CD4-positive, alpha-beta T cell treated with Interleukin-17A for 4 hours (primary cell): ENCODE results near the gene RELA.

Source experiments
- DNase-seq: peaks from one replicate; pipeline ENCODE4 v3.0.0-alpha.2; 2020; ENCODE audit warnings: mixed read lengths

The RELA gene

DNA sequence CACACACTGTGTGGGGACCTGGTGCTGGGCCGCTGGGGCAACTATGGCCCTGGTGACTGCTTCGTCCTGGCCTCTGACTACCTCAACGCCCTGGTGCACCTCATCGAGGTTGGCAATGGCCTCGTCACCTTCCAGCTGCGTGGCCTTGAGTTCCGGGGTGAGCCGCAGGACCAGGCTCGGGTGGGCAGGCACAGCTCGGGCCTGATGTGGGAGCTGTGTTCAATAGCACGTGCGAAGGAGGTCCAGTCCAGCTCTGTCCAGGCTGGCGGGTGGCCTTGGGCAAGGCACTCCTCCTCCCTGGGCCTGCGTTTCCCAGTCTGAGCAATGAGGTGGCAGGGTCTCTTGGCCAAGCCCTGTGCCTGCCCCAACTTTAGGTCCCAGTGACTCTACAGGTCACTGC, 33.1 kb downstream of the RELA start:
- DNase-seq = no peak

- DNase-seq = no peak
Observed at GRCh38 chr11:65627202-65627601, 35.5 kb downstream of the RELA start.

DNA sequence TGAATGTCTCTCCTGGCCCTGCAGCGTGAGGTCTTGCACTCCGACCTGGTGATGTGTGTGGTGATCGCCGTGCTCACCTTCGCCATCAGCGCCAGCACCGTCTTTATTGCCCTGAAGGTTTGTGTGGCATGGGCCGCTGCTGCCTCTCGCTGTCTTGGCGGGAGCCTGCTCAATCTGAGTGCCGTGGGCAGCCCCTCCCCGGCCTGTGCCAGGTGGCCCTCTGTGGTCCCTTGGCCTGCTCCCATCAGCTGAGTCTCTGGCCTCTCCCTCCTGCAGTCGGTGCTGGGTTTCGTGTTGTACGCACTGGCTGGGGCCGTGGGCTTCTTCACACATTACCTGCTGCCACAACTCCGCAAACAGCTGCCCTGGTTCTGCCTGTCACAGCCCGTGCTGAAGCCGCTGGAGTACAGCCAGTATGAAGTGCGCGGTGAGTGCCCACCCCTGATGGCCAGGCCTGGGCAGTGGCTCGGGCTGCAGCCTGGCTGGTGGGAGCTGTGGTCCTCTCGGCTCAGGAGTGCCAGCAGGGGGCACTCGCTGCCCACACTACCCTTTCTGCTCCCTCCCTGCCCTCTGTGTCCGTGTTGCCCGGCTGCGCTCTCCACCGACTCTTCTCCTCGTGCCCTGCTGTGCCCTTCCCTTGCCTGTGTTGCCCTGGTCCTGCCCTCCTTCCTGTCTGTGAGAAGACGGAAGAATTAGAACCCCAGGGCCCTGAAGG, 36.9 kb downstream of the RELA start:
- peak; percentile 76 for DNase-seq

- no peak for DNase-seq
Observed at GRCh38 chr11:65624931-65625627, 37.6 kb downstream of the RELA start.

DNA sequence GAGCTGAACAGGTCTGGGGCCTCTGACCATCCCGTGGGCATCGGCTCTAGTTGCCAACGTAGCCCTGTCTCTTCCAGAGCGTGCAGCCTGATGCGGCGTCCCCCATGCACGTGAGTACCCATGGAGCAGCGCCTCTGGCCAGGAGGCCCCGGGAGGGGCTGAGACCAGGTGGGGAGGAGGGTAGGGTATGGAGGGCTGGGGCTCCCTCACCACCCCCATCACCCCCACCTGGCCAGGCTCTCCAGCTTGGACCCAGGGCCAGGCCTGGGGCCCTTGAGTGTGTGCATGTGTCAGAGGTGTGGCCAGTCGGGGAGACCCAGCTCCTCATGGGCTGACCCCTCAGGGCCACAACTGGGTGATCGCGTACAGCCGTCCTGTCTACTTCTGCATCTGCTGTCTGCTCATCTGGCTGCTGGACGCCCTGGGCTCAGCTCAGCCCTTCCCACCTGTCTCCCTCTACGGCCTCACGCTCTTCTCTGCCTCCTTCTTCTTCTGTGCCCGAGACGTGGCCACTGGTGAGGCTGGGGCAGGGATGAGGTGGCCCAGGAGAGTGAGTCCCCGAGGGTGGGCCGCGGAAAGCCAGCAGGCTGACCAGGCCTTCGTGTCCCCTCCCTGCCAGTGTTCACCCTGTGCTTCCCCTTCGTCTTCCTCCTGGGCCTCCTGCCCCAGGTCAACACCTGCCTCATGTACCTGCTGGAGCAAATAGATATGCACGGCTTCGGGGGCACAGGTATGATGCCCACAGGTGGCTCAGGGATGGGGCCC, 38.7 kb downstream of the RELA start:
- DNase-seq = no peak

DNA sequence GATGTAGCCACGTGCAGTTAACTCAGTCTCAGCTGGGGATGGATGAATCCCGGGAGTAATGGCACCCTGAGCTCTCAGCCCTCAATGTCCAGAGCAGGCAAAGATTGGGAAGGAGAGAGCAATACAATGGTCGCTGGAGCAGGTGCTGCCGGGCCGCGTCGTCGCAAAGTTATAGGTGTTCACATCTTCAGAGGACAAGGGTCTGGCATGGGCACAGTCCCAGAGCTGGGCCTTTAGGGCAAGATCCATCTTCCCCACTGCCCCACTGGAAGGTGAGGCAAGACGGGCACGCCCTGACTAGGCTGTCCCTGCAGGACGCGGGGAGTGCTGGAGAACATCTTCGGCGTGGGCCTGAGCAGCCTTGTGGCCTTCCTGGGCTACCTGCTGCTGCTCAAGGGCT, 39.5 kb downstream of the RELA start:
- no peak for DNase-seq

DNA sequence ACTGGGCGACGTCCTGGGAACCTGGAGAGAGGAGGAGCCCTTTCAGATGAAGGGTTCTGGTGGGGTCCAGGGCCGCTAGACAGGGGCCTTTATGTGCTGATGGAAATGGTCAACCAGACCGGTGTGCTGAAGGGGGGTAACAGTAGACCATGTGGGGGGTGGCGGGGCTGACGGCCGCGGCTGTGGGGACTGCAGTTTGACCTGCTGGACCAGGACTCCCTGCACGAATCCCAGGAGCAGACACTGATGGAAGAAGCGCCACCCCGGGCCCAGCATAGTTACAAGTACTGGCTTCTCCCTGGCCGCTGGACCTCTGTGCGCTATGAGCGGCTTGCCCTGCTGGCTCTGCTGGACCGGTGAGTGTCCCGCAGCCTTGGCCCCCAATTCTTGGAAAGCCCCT, 40.7 kb downstream of the RELA start:
- no peak for DNase-seq

DNA sequence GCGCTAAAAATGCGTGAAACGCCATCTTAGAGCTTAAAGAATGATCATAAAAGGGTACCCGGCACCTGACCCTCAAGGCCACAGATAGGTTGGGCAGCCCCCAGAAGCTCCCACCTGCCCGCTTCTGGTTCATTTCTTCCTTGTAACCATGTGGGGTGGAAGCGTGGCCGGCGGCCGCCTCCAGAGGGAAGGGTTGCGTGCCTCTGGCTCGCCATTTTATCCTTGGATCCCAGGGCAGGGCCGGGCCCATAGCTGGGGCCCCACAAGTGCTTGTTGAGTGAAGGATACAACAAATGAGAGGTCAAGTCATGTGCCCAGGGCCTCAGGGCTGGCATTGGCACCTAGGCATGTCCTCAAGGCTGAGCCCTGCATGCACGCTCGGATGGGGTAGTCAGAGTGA, 41.3 kb downstream of the RELA start:
- DNase-seq = no peak

GRCh38 chr11:65620666-65621065, 42.0 kb downstream of the RELA start:
- DNase-seq = no peak

DNA sequence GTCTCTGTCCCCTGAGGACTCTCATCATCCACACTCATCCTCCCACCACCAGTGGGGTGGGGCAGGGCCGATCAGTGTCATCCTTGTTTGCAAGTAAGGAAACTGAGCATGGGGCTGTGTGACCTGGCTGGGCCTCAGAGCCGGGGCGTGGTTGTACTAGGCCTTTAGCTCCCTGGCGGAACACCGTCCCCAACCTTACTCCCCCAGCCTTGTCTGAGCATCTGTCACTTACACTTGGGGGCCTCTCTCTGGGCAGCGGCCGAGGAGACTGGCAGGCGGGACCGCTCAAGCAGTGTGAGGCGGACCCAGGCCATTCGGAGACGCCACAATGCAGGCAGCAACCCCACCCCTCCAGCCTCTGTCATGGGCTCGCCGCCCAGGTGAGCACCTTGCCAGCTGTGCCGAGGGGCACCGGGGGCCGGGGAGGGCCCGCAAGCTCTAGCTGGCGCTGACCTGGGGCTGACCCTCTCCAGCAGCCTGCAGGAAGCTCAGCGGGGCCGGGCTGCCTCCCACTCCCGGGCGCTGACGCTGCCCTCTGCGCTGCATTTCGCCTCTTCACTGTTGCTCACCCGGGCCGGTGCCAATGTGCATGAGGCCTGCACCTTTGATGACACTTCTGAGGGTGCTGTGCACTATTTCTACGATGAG, 43.3 kb downstream of the RELA start:
- DNase-seq = no peak

- DNase-seq = no peak
Observed at GRCh38 chr11:65618763-65619162, 44.0 kb downstream of the RELA start.

DNA sequence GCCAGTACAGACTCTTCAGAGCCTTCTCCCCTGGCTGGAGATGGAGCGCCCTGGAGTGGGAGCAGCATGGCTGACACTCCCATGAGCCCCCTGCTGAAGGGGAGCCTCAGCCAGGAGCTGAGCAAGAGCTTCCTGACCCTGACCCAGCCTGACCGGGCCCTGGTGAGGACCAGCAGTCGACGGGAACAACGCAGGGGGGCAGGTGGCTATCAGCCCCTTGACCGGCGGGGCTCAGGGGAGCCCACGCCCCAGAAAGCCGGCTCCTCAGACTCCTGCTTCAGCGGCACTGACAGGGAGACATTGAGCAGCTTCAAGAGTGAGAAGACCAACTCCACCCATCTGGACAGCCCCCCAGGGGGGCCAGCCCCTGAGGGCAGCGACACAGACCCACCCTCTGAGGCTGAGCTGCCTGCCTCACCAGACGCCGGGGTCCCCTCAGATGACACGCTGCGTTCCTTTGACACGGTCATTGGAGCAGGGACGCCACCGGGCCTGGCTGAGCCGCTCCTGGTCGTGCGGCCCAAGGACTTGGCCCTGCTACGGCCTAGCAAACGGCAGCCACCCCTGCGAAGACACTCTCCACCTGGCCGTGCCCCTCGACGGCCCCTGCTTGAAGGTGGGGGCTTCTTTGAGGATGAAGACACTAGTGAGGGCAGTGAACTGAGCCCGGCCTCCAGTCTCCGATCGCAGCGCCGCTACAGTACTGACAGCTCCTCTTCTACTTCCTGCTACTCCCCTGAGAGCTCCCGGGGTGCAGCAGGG, 44.5 kb downstream of the RELA start:
- no peak for DNase-seq

- DNase-seq = no peak
Observed at GRCh38 chr11:65617136-65617850, 45.4 kb downstream of the RELA start.

DNA sequence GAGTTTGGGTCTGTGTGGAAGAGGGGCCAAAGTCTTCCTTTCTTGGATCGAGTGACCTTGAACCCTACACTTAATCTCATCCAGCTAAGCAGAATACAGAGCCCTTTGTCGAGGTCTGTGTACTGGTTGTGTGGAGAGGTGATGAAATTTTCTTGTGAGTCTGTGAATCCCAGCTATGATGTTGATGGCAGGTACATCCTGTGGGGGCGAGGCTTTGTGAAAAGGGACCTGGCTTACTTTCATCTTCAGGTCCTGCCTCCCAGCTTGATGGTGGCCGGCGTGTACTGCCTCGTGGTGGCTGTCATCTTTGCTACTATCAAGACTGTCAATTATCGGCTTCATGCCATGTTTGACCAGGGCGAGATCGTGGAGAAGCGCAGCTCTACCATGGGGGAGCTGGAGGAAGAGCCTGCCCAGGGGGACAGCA, 46.1 kb downstream of the RELA start:
- DNase-seq = no peak

DNA sequence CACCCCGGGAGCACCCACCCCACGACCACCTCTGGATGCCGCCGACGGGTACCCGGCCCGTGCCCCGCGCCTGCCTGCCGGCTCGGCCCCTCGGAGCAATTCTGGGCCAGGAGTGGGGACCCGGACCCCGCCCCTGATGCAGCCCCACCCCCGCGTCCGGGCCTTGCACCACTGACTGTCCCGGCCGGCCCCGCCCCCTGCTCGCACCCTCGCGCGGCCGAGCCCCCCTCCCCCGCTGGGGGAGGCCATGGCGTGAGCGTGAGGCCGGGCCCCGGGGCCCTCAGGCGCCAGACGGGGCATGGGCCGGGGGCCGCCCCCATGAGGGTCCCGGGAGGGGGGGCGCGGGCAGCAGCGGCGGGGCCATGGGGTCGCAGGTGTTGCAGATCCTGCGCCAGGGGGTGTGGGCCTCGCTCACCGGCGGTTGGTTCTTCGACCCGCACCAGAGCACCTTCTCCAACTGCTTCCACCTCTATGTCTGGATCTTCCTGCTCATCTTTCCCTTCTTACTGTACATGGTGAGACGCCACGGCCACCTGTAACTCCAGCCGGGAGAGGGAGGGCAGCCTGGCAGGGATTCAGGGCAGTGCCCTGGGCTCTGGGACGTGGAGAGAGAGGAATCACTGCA, 46.7 kb downstream of the RELA start:
- DNase-seq = peak; percentile 56

DNA sequence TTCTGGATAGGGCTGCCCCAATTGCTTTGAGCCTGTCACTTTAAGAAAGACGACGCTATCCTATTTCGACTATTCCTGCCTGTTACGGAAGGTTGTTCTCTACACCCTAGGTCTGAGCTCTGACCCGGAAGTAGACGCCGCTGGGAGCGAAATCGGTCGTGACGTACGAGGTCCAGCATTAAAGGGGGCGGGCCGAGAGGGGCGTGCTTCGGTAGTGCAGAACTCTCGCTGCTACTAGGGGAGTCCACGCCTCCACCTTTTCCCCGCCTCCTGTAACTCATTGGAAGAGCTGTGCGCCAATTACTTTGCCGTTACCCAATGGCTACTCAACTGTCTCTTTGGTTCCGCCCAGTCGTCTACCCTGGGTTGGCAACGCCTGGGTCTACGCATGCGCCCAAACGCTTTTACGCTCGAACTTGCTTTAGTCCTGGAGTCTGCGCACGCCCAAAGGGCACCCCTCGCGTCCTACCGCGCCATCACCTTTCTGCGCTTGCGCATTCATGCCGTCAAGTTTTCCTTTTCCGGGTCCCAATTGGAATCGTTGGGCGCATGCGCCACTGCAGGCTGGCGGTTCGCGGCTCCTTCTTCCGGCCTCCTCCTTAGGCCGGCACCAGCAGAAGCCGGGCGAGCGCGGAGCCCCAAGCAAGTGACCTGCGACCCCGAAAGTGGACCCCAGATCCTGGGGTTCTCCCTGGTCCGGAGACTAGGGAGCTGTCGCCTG, 47.3 kb downstream of the RELA start, which contains the start of gene PCNX3:
Gene PCNX3 (plus strand): TSS at position 548 of the 721 bp plus-strand sequence. CDS start 536 bp downstream, outside the sequence.
- peak; percentile 100 for DNase-seq

DNA sequence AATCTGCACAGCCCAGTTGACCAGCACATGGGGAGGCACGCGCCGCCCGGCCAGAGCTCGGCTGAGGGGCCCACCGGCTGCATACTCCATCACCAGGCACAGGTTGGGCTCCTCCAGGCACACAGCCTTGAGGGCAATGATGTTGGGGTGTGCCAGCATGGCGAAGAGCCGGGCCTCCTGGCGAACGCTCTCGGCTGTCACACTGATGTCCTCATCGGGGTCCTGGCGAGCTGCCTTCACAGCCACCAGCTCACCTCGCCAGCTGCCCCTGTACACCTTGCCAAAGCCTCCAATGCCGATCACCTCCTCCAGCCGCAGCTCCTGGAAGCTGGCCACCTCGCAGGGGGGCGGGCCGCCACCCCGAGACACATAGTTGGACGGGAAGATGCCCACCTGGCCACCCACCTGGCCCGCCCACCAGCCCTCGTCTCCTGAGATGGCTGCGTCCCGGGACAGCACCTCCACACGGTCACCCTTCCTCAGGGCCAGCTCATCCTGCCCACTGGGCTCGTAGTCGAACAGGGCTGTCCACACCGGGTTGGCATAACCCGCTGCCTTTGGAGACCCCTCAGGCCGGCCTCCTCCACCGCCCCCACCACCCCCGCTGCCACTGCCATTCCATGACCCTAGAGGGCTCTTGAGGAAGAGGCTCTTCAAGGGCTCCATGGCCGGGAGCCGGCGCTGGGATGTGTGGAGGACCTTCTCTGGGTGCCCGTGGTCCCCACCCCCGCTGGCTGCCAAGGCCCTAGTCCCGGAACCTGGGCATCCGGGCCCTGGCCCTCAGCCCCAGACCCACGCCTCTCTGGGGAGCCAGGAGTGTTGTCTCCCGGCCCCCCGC, 49.4 kb downstream of the RELA start:
- DNase-seq = peak; percentile 19

GRCh38 chr11:65612691-65613090, 50.0 kb downstream of the RELA start:
- no peak for DNase-seq

- DNase-seq = no peak
Observed at GRCh38 chr11:65611758-65612603, 50.7 kb downstream of the RELA start.
